CD4-positive, alpha-beta T cell treated with Interleukin-4 for 1 hour (primary cell): ENCODE data around the gene KIRREL3.

Experiments used
- DNase-seq, 2 donors: peaks; one replicate each; pipeline ENCODE4 v3.0.0-alpha.2; 2020 to 2022

The KIRREL3 gene

DNA sequence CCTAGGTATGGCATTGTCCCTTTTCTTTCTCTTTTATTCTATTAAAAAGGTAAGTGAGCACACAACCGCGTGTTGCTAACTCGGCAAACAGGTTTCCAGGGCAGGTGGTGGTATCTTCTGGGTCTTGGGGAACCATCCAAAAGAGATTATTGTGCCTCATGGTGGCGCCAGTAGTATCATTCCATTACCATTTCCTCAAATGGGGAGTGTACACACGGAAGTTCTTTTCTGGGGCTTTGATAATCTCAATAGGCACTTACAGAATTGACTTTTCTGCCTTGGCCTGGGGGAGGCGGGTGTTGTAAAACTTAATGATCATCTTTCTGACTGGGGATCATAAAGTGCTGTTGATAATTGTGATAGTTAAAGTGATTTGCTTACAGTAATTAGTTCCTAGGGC, 234.1 kb downstream of the KIRREL3 start:
- DNase-seq, result no peak

DNA sequence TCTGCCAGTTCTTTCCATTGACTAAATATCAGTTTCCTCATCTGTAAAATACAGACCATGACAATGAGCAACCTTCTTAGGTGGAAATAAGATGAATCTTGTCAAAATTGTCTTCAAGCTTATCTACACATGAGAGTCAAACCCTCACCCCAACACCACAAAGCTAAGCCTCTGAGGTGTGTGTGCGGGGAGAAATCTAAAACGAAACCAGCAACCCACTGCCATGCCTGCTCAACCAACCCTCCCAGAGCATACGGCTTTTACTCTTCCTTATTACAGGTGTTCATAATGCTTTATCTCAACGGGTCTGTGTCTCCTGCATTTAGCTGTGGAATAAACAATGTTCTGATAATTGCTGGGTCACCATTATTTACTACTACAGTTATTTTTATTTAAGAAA, 235.4 kb downstream of the KIRREL3 start:
- no peak for DNase-seq

DNA sequence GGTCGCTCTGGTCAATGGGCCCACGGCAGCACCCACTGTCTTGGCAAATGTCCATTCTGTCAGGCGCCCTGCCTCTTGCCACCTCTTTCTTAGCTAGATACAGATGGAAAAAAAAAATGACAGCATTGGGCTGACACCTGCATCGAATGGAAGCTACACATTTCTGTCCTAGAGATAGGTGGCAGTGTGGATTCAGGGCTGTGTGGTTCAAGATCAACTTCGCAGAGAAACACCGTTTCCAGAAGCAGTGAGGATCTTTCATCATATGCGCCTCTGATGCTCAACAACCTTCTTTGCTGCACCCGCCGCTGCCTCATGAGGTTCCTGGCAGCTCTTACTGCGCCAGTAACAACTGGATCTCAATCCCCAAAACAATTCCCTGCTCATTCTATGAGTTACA, 236.3 kb downstream of the KIRREL3 start:
- no peak for DNase-seq

DNA sequence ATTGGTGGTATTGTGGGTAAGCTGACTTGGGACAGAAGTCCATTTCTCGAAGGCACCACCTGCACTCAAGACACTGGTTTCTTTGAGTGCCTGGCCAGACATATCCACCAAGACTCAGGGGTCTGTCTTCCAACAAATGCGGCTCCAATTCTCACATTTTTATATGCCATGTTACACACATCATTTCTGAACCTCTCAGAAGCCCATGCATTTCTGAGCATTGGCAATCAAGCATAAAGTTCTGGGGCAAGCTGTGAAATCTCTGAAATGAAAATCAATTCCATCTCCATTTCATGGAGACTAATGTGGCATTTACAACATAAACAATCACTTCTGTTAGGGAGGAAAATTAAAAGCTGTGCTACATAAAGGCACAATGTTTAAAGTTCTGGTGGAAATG, 243.7 kb downstream of the KIRREL3 start:
- DNase-seq, result no peak

DNA sequence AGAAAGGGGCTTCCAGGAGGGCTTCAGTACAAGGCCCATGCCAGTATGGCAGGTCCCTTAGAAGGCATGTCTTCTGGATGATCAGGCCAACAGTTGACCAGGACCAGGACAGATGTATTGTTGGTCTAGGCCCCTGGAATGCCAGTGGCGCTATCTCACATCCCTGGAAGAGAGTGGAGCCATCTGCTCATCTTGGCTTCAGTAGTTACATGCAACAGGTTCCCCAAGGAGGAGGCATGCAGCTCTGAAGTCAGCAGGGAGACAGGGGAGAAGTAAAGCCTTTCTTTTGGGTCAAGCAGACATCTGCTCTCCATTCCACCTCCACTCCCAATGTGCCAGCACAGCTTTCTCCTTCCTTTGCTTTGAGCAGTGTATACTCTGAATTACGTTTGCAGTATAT, 244.1 kb downstream of the KIRREL3 start:
- no peak for DNase-seq

DNA sequence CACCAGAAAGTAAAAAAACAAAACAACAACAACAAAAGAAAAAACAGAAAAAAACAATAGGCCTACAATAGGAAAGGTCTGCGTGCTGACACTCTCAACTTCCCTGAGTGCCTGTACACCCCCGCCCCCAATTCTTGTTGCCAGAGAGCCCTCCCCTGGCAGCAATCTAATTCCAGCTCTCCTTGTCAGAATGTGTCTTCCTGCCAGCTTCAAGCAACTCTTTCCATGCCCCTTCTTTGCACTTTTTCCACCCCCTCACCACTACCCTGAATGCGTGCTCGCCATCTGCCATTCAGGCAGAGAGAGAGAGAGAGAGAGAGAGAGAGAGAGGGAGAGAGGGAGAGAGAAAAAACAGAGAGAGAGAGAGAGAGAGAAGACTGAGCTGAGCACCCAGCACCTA, 245.0 kb downstream of the KIRREL3 start:
- no peak for DNase-seq

DNA sequence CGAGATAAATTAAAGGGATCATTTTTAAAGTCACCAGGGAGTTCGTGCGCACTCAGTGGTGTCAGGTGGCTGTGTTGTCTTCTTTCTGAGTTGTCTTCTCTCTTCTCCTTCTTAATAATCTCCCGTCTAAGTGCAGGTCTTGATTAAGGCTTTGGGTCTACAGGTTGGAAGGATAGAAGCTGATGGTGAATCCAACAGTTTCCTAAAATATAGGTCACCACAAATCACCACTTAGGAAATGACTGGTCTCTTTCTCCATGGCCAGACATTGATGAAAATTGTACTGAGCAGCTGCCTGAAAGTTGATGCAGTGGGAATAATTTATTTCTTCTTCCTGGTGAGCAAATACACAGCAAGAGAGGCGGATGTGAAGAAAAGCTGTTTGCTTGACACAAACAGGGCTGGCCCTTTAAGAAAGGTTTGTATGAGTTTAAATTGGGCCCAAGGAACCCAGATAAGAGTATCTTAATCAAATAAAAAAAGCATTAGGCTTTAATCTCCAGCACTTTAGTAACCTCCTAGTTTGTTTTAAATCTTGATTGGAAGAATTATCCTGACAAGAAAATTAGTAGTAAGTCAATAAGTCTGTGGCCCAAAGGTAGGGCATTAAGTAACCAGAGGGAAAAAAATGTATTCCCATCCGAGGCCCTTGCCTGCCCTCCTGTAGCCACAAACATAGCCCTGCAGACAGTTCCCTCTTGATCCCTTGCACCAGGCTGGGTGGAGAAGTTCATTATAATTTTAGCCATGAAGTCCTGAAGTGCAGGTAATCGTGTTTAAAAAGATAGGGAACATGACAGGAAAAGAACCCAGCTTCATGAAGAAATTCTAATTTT, 245.8 kb downstream of the KIRREL3 start:
- no peak for DNase-seq

DNA sequence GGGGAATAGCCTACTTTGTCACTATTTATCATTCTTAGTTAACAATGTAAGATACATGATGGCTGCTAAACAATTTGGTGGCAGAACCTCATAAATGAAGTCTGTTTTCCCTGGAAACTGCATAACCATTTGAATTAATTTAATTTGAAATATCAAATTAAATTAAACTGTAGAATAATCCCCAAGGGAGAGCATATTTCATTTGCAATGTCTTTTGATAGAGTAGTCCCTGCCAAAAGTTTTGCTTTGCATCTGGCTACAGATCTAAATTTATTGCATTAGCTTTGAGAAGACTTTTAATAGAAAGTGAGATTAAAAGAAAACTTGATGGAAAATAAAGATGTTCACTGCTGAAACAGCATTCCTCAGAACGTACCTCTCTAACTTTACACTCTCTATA, 246.6 kb downstream of the KIRREL3 start:
- DNase-seq, result no peak

DNA sequence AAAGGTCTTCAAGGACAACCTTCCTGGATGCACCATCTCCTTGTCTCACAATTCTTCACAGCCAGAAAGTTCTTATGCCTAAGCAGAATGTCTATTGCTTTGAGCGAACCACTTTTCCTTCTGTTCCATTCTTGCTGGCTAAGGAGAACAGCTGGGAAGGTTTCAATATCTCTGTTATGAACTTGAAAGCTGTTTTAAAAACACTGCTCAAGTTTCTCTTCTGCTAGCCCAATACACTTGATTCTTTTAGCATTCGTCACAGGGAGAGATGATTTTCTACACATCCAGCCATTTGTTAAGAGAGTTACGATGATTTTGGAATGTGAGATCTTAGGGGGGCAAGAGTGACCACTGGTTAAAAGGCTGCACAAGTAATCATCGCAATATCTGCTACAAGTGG, 249.3 kb downstream of the KIRREL3 start:
- DNase-seq, result no peak

DNA sequence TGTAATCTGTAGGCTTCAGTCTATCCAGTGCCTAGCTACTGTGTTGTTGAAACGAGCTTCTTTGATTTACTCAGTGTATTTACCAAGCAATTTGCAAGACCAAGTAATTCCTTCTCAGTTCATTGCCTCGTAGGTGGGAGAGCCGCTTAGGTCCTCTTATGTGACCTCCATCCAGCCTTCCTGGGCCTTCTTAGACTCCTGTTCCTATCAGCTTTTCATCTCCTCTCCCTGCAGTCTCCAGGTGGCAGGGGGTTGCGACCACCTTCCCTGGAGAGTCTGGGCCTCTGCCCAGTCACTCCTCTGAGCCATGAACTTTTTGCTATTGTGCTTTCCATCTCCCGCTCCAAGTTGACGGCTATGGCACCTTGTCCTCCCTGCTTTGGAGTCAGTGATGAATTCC, 251.8 kb downstream of the KIRREL3 start:
- no peak for DNase-seq

DNA sequence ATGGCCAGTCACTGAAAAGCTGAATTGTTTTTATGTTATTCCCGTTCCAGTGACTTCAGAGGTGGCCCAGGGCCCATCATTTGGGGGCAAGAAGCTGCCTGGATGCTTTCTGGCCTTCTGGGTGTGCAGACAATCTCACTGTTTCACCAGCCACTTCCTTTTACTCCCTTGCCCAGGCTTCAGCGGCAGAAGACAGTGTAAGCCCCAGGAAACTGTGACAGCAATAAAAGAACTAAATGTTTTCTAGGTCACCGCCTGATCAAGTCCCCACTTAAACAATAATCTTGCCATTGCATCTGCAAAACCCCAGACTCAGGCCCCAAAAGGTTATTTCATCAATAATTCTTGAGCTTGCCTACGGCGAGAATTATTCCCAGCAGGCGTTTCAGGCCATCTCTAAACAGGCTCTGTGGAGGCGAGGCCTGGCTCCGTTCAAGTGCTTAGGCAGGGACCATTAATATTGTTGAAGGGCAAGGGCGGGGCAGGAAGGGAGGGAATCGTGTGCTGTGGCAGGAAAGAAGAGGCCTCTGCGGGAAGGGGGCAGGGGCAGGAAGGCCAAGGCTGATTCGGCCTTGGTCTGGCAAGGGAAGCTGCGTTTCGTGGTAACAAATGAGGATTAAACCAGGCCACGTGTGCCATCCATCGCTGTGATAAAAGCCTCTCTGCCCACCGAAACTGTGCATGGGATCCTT, 252.3 kb downstream of the KIRREL3 start:
- DNase-seq, result no peak

DNA sequence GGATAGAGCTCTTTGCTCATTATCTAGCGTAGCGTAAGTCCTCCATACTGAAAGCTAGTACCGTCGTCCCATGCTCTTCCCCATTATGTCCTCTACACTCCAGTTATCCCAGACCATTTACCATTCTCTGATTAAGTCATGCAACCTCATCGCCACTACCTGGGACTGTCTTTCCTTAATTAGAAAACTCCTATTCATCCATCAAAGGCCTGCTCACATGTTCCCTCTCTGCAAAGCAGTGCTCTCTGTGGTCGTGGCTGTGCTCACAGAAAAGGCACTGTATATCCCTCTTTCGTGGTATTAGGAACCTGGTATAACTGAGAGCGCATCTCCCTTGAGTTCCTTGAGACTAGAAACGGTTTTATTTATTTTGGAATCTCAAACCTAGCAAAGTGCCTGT, 253.3 kb downstream of the KIRREL3 start:
- no peak for DNase-seq

DNA sequence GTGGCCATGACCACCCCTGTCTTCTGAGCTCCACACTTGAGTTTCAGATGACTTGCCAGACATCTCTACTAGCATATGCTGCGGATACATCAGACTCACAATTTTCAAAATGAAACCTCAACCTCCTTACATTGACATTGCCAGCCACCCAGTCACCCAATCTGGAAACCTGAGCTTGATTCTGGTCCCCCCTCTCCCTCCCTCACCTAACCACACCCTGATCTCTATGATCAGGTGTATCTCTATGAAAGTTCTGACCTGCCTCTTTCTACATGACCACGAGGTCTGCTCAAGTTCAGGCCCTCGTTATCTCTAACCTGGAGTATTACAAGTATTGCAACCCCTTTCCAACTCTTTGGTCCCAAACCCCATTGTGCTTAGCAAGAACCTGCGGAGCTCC, 254.1 kb downstream of the KIRREL3 start:
- no peak for DNase-seq

DNA sequence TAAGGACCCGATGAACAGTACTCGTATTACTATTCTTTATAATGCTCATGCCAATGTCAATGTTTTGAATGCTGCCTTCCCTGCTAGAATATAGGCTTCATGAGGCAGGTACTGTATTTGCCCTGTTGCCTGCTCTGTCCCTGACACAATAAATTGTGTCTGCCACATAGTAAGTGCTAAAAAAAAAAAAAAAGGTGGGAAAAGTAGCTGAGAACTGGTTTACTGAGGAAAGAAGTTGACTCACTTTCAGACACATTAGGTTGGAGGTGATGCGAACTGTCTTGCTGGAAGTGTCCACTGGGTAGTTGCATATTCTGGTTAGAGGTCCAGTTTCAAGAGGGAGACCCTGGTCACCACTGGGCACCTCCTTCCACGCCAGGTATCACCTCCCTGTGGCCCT, 255.9 kb downstream of the KIRREL3 start:
- no peak for DNase-seq

DNA sequence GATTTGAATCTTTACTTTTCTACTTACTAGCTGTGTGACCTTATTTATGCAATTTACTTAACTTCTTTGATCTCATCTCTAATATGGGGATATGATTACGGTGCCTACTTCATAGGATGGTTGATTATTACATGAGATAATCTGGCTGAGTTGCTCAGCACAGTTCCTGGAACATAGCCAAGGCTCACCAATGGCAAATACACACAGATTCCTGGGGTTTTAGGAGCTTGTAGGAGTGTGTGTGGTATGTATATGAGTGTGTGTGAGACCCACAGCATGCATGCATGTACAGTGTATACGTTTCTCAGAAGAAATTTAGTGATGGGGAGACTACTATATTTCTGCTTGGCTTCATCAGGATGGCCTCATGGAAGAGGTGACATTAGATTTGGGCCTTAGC, 256.9 kb downstream of the KIRREL3 start:
- no peak for DNase-seq

DNA sequence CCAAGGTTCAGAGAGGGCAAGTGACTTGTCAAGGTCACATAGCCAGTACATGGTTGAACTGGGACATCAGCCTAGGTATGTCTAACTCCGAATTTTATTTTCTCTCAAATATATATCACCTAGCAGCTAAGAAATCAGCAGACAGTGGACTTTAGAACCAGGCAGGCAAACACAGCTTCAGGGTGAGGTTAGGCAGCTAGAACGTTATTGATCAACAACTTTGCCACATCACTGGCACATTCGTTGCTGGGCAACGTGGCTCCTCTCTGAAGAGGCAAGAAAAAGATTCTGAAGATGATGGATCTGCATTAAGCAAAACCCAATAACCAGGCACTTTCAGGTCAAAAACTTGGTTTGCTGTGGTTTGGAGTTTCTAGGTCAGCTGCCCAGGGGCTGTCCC, 258.0 kb downstream of the KIRREL3 start:
- DNase-seq, result no peak

DNA sequence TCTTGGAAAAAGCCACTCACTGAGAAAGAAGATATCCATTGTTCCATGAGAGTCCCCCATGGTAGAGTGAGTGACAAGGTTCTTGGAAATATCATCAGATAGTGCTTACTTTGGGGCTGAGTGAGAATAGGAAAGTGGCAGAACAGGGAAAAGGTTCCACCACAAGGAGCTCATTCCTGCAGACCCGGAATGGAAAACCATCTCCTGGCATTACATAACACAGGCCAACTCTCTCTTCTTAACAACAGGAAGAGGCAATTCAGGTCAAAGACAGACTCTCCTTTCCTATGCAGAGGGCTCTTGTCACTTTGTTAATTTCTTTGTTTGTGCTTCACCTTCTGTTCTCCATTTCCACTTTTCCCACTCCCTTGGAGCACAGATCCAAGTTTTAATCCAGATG, 259.7 kb downstream of the KIRREL3 start:
- no peak for DNase-seq

DNA sequence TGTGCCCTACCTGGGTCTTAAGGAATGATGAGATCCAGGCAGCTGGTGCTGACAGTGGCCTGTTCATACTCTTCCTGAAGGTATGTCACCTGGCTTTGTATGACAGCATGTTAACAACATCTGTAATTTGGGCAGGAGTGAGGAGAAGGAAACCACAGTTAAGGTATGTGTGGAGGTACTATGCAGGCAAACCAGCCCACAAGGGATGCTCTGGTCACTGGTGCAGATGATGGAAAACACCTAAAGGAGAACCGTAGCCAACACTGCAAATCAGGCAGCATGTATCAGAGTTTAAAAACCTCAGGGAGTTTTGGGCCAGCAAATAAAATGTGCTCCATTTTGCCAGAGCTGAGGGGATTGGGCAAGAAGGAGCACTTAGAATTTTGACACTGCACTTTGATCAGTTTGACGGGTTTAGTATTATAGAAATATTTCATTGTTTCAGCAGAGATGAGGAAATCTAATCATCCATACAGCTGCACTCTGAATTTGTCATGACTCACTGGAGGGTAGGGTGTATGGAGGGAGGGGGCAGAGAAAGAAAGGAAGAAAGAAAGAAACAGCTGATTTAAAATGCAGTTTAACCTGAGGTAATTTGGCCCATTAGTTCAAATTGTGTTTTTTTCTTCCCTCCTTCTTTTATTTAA, 260.9 kb downstream of the KIRREL3 start:
- DNase-seq, result no peak

DNA sequence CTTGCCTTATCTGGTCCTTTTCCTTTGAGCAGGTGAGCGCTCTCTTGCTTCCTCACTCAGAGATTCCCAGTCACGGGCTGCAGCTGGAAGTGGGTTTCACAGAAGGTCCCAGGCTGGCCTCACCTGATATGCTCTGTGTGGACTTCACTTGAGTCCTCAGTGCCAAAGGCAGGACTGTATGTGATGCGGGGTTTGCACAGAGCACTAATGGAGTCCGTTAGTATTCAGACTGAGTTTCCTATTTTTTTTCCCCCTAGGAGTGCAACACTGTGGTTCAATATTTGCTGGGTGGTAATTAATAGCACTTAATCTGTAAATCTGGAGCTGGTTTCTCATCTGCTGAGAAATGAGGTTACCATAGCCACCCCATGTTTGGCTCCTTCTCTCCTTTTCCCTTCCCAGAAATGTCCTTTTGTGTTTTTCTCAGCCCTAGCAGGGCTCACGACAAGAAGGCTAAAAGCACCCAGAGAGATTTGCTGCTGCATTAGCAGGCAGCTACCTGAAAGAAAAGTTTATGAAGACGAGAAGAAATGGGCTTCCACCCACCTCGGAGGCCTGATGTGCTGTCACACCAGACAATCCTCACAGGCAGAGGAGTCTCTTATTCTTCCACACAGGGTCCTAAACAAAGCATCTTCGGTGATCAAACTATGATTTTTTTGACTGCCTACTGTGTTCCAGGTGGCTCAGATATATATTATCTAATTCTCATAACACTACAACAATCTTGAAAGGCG, 262.1 kb downstream of the KIRREL3 start:
- DNase-seq, result no peak

DNA sequence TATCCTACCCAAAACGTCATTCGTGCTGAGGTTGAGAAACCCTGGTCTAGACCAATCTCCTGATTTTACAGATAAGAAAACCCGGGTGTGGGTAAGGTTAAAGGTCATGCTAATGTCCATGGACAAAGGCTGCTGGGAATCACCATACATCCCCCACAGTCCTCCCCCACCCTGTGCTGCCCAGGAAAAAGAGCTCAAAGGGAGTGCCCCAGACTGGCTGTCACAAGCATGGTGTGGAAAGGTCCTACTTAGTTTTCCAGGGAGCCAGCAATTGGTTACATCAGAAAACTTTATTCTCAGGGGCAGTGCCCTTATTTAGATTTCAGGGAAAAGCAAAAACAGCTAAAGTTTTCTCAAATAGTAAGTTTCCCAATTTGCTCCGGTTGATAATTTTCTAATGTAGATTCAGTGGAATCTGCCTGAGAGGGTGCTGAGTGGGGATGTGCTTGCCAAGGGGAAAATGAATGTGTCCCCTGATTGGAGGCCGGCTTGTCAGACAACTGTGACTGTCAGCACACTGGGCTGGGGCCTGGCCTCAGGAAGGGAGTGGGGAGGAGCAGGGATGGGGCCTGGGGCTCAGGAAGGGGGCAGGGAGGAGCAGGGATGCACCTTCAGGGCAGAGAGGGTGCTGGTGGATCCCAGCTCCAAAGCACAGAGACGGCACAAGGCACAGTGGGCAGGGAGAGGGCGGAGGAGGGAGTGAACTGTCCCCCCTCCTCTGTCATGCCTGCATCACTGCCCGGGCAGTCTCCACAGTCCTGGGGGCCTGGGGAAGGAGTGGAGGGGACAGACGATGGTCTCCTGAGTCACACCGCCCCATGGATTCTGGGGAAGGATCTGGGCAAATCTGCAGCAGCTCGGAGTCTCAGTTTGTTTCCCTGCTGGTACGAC, 263.6 kb downstream of the KIRREL3 start:
- no peak for DNase-seq

DNA sequence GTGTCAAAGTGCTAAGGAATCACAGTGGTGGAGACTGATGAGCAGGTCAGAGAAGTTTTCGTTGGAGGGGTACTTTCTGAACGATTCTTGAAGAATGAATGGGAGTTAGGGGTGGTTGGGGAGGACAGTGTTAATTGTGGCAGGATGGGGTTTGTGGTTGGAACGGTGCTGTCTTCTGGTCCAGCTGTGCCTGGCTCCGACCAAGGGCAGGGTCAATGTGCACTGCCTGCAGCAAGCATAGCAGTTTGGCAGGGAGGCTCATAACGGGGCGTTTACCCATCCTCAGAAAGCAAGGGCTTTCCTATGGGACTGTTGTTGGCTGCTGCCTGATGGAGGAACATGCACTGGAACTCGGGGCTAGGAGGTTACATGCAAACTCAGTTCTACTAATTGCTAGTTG, 265.8 kb downstream of the KIRREL3 start:
- no peak for DNase-seq

DNA sequence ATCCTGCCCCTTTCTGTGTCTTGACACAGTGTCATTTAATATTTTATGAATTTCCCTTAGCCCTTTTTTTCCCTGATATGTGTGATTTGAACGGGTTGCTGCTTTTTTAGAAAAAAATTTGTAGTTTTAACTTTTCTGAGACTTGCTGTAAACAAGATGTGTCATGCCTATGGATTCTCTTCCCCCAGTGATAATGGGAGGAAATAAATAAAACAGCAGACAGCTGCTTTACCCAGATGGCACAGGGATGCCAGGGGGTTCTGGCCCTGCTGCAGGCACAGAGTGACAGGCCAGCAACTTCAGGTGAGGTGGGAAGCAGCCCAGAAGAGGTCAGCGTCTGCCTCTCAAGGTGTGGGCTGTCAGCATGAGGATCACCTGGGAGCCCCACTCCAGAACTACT, 266.9 kb downstream of the KIRREL3 start:
- DNase-seq, result no peak
